NCI-H69 (cell line): Measurements from ENCODE around the gene SLC44A4.
A peak's percentile ranks its signal among the peaks of the same experiment; 100 is the strongest.
"Not testable (repeated sequence)": the region's sequence is repeated elsewhere in the genome, so short reads cannot be mapped to it uniquely, and the experiment has no call there.

ENCODE experiments used
- DNase-seq: peaks from one replicate; lab custom pipeline; 2025; lab: John Stamatoyannopoulos, UW

Gene SLC44A4

DNA sequence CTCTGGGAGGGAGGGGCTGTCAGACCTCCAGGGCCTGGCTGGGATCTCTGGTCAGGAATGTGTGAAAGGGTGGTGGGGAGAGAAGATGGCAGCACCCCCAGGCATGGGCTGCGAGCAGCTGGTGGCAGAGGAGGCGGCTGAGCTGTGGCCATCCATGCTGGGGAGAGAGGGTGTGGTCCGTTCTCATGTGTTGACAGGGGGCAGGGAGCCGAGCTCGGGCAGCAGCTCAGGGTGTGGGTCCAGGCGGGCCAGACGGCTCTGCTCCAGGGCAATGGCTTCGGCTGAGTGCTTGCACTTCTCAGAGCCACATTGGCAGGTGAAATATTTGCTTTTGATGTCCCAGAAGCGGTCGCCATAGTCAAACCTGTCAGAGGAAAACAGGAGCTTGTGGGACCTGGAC is 1.1 kb upstream of the SLC44A4 start:
- no peak for DNase-seq

DNA sequence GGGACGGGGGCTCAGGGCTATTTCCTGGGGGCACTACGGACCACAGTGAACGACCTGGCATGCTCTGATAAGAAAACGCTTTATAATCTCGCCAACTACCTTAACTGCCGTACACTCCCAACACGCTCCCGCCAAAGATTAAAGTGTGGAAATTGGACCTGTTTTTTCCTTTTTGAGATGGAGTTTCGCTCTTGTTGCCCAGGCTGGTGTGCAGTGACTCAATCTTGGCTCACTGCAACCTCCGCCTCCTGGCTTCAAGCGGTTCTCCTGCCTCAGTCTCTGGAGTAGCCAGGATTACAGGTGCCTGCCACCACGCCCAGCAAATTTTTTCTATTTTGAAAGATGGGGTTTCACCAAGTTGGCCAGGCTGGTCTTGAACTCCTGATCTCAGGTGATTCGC is 346 bp upstream of the SLC44A4 start:
- no peak for DNase-seq

DNA sequence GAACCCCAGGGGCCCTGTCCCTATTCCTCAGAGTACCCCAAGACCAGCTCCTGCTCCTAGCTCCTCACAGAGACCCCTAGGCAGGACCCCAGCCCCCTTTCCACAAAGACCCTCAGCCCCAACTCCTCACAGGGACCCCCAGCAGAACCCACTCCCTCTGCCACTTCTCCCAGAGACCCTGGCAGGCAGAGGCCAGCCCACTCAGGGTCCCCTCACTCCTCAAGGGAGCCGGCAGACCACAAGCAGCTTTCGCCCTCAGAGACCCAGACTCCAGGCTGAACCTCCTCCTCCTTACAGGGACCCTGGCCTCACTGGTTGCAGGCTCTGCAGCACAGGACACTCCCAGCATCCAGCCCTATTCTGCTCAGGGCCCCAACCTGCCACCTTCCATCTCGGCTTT is 575 bp downstream of the SLC44A4 start:
- no peak for DNase-seq

DNA sequence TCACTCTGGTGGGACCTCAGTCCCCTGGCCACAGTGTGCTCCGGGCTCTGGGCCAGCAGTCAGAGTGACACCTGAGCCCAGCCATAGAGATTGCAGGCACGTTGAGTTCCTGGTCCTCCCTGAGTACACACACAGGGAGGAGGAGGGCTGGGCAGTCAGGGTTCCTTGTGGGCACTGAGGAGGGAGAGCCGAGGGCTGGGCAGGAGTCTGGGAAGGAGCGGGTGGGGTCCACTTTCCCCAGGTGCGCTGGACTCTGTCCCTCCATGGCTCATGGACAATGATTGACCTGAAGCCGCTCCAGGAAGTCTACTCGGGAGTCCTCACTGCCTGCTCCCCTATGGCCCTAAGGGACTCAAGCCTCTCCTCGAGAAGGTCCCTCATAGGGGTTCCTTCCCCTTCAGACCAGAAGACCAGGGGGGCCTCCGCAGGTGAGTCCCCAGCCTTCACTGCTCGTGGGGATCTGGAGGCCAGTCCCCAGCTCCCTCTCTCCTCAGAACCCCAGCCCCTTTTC is 1.1 kb downstream of the SLC44A4 start:
- peak; percentile 54 for DNase-seq

DNA sequence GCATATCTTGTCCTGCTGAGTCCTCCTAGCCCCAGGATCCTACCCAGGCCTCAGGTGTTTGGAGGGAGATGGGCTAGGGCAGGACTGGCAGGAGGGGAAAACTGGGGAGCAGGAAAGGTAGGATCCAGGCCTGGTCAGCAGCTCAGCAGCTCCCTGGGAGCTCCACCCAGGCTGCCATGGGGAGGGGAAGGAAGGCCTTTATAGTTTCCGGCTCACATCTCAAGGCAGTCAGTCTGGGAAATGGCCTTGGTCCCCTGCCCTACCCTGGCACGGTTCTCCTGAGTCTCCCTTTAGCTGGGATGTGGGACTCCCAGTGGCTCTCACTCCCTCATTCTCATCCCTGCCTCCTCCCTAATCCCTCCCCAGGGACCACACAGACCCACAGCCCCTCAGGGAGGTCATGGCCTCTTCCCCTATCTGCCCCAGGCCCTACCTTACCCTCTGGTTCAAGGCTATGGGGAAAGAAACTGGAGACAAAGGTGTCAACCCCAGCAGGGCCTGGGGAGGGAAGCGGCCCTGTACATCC is 1.6 kb downstream of the SLC44A4 start:
- no peak for DNase-seq

DNA sequence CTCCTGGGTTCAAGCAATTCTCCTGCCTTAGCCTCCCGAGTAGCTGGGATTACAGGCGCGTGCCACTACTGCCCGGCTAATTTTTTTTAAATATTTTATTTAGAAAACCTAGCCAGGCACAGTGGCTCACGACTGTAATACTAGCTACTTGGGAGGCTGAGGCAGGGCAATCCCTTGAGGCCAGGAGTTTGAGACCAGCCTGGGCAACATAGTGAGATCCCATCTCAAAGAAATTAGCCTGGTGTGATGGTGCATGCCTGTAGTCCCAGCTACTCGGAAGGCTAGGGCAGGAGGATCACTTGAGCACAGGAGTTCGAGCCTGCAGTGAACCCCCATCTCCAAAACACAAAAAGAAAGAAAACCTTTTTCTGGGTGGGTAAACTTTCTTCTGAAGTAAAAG is 2.4 kb downstream of the SLC44A4 start:
- DNase-seq = no peak

DNA sequence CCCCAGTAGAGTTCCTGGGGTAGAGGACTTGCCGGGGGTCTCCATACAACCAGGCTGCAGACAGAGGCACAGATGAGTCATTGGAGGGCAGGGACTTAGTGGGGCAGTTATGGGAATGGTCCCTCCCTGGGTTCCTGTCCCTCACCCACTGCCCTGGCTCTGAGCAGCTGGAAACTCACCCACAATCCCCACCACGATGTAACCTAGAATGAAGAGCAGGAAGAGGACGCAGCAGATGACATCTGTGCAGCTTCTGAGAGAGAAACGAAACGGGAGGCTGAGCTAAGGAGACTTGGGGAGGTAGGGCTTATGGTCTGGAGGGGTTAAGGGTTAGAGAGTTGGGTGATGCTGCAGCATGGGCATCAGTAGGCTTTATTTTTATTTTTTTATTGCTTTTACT is 2.9 kb downstream of the SLC44A4 start:
- DNase-seq = no peak

DNA sequence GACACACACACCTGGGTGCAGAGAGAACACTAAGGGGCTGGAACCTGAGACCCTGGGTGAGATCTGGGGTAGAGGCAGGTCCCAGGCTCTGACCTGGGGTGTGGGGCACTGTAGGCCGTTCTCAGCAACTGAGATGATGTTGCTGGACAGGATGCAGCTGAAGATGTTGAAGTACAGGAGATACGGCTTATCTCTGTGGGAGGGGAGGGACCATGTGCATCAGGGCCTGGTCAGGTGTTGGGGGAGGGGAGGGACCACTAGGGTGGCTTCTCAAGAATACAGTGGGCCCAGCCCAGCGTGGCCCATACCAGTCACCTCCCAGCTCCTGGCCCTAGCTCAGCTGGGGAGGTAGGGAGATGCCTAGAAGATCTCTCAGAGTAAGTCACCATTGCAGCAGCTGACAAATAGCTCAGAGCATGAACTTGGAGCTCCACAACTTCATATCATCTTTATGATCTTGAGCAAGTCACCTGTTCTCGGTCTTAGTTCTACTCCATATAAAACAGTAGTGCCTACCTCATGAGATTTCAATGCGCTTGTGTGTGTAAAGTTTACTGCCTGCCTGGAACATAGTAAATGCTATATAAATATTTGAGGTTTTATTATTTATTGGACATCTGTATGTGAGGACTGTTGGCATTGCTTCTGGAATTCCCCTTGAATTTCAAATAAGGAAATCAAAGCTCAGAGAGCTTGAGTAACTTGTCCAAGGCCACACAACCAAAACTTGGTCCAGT is 3.8 kb downstream of the SLC44A4 start:
- no peak for DNase-seq

DNA sequence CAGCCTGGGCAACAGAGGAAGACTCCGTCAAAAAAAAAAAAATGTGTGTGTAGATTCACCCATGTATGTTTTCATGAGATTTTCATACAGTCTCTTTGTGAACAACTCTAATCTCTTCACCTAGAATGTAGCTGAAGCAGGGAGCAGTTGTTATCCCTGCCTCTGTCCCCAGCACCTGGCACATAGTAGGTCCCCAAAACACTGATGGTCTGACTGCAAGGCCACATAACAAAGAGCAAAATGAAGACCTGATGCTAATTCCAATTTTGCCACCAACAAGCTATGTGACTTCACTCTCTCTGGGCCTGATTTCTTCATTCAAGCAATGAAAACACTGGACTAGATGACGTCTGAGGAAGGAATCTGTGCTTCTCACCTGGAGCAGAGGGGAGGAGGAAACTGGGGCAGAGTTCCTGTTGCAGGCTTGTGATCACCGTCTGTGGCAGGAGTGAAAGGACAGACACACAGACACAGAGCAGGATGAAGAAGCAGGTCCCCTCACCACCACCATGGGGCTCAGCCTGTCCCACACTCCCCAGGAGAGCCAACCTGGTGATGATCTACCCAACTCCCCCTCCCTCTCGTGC is 4.6 kb downstream of the SLC44A4 start:
- no peak for DNase-seq

DNA sequence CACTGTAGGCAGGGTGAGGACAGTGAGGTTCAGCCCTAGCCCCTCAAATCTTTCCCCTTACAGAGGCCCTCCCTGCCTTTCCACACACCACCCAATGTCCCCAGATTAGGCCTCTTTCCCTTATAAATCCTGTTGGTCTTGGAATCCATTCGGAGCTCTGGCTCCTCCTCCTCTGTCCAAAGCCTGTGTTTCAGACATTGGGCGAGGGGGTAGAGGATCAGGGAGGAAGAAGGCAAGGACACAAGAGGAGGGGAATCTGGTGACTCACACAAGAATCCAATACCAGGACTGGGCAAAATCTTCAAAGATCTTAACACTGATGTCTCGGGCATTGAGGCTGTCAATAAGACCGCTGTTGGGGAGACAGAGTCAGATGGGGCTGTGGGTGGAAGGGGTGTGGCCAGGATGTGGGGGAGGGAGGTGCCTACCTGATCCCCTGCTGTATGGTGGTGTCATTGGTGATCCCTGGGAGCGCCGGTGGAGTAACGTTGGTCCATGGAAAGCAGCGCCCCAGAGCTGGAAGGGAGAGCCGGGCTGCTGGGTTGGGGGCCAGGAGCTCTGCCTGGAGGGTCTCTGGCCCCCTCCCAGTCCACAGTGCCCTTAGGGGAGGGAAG is 7.6 kb downstream of the SLC44A4 start:
- DNase-seq = no peak

DNA sequence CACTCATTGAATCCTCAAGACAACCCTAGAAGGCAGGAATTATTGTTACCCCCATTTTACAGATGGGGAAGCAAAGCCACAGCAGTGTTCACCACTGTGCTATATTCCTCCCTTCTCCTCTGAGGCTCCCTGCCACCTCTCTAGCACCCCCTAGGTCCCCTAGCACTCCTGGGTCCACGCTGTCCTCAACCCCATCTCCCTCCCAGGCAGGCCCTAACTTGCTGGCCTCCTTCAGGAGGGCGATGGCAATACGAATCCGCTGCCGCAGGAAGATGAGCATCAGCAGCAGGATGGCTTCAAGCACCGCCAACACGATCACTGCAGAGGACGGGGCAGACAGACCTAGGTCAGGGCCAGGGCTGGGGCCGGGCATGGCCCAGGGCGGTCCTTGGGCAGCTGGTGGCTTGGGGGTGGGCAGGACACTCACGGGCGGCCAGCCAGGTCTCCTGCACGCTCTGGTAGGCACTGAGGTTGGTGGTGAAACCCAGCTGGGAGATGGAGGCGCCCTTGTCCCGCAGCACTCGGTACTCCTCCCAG is 8.3 kb downstream of the SLC44A4 start:
- DNase-seq = no peak

DNA sequence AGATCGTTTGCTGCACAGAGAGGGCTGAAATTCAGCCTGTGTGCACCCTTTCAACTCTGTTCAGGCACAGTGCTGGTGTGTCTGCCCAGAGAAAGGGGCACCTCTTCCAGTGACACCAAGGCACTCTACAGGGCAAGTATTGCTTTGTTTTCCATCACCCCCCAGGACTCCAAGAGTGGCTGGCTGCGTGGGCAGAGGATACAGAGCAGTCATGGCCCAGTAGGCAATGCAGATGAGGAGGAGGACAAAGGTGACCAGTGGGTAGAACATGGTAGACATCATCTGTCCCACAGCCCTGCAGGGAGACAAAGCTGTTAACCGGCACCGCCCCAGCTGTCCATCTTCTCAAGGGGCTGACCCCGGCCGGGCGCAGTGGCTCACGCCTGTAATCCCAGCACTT is 9.5 kb downstream of the SLC44A4 start:
- no peak for DNase-seq

DNA sequence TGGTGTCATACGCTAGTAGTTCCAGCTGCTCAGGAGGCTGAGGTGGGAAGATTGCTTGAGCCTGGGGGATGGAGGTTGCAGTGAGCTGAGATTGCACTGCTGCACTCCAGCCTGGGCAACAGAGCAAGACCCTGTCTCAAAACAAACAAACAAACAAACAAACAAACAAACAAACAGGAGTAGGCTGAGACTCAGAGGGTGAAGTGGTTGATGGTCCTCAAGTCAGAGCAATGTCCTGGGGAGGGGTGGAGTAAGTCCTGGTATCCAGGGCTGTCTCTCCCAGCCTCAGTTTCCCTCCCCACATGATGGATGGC is 10.2 kb downstream of the SLC44A4 start:
- DNase-seq = not testable (repeated sequence)

DNA sequence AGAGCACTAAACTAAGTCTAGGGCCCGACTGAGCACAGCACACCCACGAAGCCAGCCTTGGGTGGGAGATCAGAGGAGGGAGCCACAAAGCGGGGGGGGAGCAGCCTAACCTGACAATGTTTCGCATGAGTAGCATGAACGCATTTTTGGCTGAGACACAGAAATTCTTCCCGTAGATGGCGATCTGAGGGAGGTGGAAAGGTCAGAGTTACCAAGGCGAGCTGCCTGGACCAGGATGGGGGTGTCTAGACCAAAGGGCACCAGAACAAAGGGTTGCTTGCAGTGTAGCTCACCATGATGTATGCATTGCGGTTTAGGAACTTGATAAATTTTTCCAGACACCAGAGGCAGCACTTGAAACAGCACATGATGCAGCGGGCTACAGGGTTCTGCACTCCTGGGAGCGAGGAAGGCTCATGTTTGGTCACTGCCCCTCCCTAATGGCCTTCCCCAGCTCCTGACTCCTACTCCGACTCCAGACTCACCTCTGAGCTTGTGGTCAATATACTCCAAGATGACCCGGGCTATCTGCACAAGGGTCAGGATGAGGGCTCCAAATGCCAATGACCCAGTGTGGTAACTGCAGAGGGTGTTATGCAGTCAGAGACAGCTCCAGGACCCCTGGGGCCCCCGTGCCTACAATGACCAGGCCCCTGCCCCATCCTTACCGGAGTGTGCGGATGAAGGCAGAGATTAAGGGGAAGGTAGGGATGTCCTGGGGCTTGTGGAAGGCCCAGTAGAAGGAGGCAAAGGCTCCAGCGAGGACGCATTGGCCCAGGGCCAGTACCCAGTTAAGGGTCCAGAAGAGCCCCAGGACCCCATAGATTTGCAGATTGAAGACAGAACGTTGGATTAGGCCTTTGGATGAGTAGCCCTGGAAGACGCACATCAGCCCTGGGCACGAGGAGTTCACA is 13.3 kb downstream of the SLC44A4 start:
- DNase-seq = no peak

DNA sequence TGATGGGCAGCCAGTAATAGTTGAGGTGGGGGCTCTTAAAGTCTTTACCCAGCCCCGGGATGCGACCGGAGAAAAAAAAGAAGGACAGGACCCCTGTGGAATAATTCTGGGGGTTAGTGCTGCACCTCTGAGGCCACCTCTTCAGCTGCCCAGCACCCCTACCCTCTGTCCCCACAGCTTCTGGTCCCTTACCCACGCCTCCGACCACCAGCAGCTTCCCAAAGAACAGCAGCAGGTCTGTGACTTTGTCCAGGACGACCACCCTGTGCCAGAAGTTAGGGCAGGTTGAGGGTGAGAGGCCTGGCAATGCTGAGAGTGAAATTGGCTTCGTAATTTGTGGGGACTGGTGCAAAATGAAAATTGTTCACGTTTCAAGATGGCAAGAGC is 14.0 kb downstream of the SLC44A4 start:
- no peak for DNase-seq

DNA sequence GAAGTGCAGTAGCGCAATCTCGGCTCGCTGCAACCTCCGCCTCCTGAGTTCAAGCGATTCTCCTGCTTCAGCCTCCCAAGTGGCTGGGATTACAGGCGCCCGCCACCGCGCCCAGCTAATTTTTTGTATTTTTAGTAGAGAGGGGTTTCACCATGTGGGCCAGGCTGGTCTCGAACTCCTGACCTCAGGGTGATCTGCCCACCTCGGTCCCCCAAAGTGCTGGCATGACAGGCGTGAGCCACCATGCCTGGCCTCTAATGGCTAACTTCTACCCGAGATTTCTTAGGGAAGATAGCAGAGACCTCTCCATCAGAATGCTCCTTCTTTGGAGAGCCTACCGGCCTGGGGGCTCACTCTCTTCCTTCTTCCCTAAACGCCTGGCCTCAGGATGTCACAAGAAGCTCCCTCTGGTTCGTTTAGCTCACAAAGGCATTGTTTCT is 14.7 kb downstream of the SLC44A4 start:
- not testable (repeated sequence) for DNase-seq

DNA sequence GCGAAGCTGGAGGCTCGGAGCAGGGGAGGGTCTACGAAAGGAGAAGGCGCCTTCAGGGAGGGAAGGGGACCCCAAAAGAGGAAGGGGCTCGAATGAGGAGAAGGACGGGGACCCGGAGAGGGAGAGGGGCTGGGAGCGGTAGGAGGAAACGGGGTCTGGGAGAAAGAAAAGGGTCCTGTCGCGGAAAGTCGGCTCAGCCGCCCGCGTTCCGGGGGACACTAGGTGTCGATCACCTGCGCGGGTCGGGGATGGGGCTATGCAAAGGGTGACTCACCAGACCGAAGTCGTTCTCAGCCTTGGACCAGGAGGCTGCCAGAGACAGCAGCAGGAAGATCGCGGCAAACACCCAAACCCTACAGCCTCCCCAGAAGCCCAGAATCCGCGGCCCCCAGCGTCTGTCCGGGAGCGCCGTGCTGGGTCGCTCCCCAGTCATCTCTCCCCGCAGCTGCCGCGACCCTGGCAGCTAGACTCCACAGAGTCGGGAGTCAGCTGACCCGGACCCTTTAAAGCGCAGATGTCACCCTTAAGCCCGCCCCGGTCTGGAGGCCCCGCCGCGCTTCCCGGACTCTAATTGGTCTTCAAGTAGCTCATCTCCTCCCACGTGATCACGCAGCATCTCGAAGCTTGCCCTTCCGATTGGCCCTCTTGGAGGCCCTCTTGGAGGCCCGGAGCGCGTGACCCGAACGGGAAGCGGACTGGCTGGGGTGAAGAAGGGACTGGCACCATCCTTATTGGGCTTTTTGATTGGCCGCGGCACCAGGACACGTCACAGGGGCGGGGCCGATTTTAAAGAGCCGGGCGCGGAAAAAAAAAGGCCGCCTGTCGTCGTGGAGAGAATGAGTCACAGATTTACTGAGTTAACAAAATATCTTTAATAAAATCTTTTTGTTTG is 16.2 kb downstream of the SLC44A4 start, which contains the start of gene NEU1:
Gene NEU1 (minus strand): TSS at position 478 of the 892 bp plus-strand sequence. CDS start 45 bp downstream, at position 433.
- DNase-seq = peak; percentile 100

DNA sequence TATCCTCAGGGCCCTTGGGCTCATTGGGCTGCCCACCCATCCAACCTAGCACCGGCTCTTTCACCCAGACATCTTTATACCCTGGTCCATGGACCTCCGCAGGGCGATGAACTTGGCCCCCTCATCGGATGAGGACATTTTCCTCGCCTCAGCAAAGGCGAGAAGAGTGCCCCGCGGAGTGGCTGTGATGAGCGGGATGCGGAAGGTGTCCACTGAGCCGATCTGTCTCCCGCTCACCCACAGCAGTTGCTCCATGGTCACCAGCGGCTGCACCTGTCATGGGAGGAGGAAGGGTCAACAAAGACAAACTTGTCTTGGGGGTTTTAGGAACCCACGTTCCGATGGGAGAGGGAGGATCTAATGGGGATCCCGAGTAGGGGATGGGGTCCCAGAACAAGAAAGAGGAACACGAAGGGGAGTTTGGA is 16.9 kb downstream of the SLC44A4 start:
- DNase-seq = no peak

DNA sequence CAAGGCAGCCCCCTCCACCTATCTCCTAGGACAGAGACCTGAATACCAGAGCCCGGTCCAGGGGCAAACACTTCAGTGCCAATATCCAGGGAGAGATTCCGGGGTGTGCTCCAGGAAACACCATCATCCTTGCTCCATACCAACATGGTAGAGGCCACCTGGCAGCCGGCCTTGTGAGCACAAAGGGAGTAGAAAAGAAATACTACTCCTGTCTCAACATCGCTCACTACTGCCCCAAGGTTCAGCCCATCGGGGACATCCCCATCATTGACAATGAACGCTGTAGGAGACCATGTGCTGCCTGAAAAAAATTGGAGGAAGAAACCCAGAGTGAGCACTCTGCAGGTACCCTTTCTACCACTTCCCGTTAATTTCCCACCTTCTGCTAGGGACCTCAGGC is 17.6 kb downstream of the SLC44A4 start:
- no peak for DNase-seq

DNA sequence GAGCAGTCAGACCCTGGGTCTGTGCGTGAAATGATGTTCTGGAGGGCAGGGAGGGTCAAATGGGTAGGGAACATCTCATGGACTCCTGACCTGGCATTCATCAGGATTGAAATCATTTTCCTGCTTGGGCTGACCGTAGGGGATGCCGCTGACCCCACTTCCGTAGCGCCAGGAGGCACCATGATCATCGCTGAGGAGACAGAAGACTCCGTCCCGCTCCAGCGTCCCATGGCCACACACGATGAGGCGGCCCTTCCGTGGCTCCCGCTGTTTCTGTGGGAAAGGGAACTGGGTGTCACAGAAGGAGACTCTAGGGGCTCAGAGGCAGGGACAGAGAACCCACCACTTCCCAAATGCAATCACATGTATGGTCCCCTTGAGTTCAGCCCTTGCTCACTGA is 18.4 kb downstream of the SLC44A4 start:
- no peak for DNase-seq

DNA sequence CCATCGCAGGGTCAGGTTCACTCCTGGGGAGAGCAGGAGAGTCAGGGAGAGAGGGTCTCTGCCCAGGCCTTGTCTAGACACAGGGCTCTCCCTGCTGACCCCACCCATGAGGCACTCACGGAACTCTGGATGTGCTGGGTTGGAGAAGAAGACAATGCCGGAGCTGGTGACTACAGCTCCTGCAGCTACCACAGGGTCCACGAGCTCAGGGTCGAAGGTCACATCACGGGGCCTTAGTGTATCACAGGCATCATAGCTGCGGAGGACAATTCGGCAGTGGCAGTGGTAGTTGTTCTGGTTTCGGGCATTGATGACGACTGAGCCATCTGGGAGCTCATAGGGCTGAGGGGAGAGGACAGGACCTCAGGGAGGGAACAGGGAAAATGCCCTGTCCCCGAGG is 18.9 kb downstream of the SLC44A4 start:
- no peak for DNase-seq
